GM21717 (cell line): Measurements from ENCODE around the gene SNTA1.
"Not testable (repeated sequence)": the region's sequence is repeated elsewhere in the genome, so short reads cannot be mapped to it uniquely, and the experiment has no call there.

ENCODE experiments used
- ATAC-seq: cut with Tn5 transposase; IDR thresholded peaks from one replicate; pipeline ENCODE4 v1.9.1; 2021; ENCODE audit warnings: mild to moderate bottlenecking, moderate library complexity; ENCODE audit not compliant: unreplicated experiment

SNTA1 gene

DNA sequence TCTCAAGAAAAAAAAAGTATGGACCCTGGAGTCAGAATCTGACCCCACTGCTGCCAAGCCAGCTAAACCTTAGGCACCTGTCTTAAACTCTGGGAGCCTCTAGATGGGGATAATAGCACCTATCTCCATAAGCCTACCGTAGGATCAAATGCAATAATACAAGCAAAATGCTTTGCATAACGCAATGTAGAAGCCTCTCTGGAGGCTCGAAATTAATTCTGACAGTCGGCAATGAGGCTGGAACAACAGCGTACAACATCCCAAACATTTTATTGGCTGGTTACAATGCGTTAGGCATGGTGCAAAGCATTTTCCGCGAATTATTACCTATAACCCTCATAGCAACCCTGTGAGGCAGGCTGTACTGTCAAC, 42.8 kb downstream of the SNTA1 start:
- ATAC-seq: no peak

- ATAC-seq: no peak
These were observed 43.6 kb downstream of the SNTA1 start for GRCh38 chr20:33399924-33400323.

GRCh38 chr20:33394718-33395117, 48.8 kb downstream of the SNTA1 start:
- ATAC-seq: no peak

GRCh38 chr20:33393609-33394008, 50.0 kb downstream of the SNTA1 start:
- no peak for ATAC-seq

- no peak for ATAC-seq
These were observed 51.7 kb downstream of the SNTA1 start for GRCh38 chr20:33391722-33392415.

DNA sequence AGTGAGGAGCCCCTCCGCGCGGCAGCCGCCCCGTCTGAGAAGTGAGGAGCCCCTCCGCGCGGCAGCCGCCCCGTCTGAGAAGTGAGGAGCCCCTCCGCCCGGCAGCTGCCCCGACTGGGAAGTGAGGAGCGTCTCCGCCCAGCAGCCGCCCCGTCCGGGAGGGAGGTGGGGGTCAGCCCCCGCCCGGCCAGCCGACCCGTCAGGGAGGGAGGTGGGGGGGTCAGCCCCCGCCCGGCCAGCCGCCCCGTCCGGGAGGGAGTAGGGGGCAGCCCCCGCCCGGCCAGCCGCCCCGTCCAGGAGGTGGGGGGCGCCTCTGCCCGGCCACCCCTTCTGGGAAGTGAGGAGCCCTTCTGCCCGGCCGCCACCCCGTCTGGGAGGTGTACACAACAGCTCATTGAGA, 54.2 kb downstream of the SNTA1 start:
- not testable (repeated sequence) for ATAC-seq

DNA sequence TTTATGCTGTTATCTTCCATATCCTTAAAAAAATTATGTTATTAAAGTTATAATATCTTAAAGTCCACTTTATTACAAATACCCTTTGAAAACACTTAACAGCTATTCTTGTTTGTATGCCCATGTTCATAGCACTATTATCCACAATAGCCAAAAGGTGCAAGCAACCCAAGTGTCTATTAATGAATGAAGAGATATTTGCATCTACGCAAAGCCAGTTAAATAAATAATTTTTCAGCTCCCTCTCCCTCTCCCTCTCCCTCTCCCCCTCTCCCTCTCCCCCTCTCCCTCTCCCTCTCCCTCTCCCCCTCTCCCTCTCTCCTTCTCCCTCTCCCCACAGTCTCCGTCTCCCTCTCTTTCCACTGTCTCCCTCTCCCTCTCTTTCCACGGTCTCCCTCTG, 55.3 kb downstream of the SNTA1 start:
- no peak for ATAC-seq

- no peak for ATAC-seq
These were observed 56.4 kb downstream of the SNTA1 start for GRCh38 chr20:33387177-33387576.

DNA sequence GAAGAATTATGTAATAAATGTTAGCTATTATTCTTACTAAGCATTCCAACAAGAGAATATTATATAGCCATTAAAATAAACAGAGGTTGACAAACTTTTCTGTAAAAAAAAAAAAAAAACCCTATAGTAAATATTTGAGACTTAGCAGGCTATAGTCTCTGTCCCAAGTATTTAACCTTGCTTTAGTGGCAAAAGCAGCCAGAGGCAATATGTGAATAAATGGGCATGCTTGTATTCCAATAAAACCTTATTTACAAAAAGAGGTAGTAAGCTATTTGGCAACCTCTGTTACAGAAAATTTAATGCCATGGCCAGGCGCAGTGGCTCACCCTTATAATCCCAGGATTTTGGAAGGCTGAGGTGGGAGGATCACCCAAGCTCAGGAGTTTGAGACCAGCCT, 56.9 kb downstream of the SNTA1 start:
- ATAC-seq: no peak

DNA sequence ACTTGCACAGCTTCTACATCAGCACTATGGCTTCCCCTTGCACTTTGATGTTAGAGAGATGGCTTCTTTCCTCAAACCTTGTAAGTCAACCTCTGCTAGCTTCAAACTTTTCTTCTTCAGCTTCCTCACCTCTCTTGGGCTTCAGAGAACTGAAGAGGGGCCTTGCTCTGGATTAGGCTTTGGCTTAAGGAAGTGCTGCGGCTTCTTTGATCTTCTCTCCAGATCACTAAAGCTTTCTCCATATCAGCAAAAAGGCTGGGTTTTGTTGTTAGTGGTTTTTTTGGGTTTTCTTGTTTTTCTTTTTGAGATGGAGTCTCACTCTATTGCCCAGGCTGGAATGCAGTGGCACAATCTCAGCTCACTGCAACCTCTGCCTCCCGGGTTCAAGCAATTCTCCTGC, 66.2 kb downstream of the SNTA1 start:
- no peak for ATAC-seq

DNA sequence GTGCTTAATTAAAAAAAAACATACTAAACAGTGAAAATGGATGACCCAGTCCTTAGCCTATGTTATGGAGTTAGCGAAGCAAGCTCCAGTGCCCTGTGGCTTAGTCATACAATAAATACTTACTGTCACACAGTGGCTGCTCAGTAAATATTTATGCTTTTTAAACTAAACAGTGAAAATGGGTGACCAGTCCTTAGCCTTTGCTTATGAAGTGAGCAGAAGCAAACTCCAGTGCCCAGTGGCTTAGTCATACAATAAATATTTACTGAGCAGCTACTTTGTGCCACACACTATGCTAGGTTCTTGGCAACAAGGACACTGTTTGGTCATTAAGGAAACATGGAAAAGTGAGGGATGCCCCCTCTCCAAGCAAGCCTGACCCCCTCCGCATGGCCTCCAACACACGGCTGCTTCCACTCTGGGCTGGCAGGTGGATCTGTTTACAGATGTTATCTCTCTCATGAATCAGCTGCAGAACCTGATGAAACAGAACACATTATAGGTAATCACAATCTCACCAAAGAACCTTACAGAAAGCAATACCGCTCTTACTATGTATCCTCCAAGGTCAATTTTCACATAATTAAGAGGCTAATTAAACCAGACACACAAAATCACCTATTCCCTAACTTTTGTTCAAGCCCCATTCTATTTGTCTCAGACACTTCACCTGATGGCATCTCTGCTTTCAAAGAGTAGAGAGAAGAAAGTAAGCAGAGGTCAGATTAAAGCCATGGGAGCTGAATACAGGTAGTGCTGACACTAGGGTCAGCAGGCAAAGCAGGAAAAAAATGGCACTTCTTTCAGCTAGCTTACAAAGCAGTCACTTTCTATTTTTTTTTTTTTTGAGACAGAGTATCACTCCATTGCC, 69.6 kb downstream of the SNTA1 start:
- no peak for ATAC-seq

DNA sequence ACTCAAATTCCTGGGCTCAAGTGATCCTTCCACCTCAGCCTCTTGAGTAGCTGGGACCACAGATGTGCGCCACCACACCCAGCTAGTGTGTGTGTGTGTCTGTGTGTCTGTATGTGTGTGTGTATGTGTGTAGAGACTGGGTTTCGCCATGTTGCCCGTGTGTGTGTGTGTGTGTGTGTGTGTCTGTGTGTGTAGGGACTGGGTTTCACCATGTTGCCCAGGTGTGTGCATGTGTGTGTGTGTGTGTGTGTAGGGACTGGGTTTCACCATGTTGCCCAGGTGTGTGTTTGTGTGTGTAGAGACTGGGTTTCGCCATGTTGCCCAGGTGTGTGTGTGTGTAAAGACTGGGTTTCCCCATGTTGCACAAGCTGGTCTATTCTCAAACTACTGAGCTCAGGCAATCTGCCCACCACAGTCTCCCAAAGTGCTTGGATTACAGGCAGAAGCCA, 70.5 kb downstream of the SNTA1 start:
- ATAC-seq: no peak

DNA sequence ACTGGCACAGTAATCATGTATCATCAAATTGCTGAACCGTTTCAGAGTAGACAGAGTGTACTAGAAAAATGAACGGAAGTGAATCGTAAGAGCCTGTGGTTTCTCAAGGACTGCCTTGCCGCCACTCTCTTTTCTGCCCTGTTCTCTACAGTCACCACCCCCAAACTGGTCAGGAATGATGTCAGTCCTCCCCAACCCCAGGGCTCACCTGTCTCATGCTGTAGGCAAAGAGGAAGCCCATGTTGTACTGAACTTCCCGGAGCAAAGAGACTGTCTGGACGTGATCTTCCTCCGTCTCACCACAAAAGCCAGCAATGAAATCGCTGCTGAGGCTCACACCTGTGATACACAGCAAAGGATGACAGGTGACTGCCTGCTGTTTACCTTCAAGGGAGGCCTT, 73.3 kb downstream of the SNTA1 start:
- no peak for ATAC-seq

DNA sequence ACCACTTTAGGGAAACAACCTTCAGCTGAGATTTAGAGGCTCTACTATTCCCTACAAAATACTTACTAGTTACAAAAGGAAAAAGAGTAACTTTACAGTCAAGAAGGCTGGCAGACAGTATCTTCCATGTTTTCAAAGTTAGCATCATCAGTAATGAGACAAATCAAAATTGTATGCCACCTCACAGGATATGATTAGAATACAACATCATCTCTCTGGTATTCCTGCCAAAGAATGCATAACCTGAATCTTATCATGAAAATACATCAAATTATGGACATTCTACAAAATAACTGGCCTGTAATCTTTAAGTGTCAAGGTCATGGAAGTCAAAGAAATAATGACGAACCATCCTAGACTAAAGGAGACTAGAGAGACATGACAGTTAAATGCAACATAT, 80.7 kb downstream of the SNTA1 start:
- ATAC-seq: no peak

DNA sequence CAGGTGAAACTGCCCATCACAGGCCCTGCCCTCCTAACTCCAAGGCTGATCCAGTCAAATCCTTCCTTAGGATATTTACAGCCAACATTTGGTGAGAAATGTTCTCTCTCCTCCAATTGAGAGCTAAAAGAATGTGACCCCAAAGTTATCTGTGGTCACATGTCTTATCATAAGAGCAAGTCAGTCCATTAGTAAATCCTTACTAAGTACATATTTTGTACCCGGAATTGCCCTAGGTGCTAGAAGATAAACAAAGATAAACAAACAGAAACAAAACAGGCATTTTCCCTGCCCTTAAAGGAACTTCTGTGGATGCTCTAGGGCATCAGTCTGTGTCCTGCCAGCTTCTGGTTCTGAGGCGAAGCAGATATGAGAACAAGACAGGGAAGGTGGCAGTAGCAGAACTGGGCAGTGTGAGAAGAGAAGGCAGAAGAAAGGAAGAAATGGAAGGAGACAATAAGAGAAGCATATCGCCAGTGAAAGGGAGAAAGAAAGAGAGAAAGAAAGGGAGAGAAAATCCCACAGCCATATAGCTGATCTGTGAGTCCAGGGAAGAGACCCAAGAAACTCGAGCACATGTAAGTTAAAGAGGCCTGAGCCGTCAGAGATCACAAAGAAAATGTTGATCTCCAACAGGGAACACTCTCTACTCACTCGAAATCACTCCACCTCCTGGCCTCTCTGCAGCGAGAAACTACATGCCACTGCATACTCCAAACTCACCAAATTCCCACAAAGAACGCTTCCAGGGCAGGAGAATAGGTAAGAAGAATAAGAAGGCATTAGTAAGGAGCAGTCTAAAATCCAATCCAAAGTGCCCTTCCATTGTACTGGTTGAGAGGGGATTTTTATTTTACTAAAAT, 83.9 kb downstream of the SNTA1 start:
- no peak for ATAC-seq
